Hepatocyte (in vitro differentiated cells): ENCODE measurements around the gene SDHA. TPM values are rescaled to one million over a fixed set of nuclear protein-coding genes. Genes with fewer than 3 reads are reported as not detected.

Experiments used
- DNase-seq: peaks from one replicate; pipeline ENCODE4 v3.0.0-alpha.2; 2016; ENCODE audit warnings: low spot score
- H2AFZ ChIP-seq: fragments of 200-600 bp; sonication (generic); 2 replicates; pipeline ENCODE4 v1.6.0; 2016; ENCODE audit warnings: antibody characterized with exemption, mild to moderate bottlenecking
- H3K27ac ChIP-seq: fragments of 200-600 bp; sonication (generic); 2 replicates; pipeline ENCODE4 v1.5.1; 2016; ENCODE audit warnings: mild to moderate bottlenecking
- H3K27me3 ChIP-seq: fragments of 200-600 bp; sonication (generic); 2 replicates; pipeline ENCODE4 v1.6.1; 2016
- H3K36me3 ChIP-seq: fragments of 200-600 bp; sonication (generic); replicated peaks from 2 replicates; pipeline ENCODE4 v1.5.1; 2016; ENCODE audit warnings: low read depth; ENCODE audit not compliant: insufficient read depth
- H3K4me1 ChIP-seq: fragments of 200-600 bp; sonication (generic); 2 replicates; pipeline ENCODE4 v1.5.1; 2016; ENCODE audit warnings: mild to moderate bottlenecking, moderate library complexity; ENCODE audit not compliant: insufficient read depth
- H3K4me2 ChIP-seq: fragments of 200-600 bp; sonication (generic); 2 replicates; pipeline ENCODE4 v1.6.0; 2016
- H3K4me3 ChIP-seq: fragments of 200-600 bp; sonication (generic); 2 replicates; pipeline ENCODE4 v1.5.1; 2016; ENCODE audit warnings: mild to moderate bottlenecking
- H3K79me2 ChIP-seq: fragments of 200-600 bp; sonication (generic); 2 replicates; pipeline ENCODE4 v1.6.0; 2017; ENCODE audit warnings: mild to moderate bottlenecking
- H3K9me2 ChIP-seq: fragments of 200-600 bp; sonication (generic); replicated peaks from 2 replicates; pipeline ENCODE4 v1.6.0; 2017; ENCODE audit warnings: mild to moderate bottlenecking; ENCODE audit not compliant: insufficient read depth
- H3K9me3 ChIP-seq: fragments of 200-600 bp; sonication (generic); 2 replicates; pipeline ENCODE4 v1.5.1; 2016; ENCODE audit warnings: low read depth, mild to moderate bottlenecking
- H4K20me1 ChIP-seq: fragments of 200-600 bp; sonication (generic); 2 replicates; pipeline ENCODE4 v1.6.0; 2016; ENCODE audit warnings: mild to moderate bottlenecking; ENCODE audit not compliant: insufficient read depth, poor library complexity, severe bottlenecking
- EZH2 ChIP-seq: fragments of 200-600 bp; sonication (generic); IDR thresholded peaks from 2 replicates; pipeline ENCODE4 v1.6.1; 2016; ENCODE audit warnings: antibody characterized with exemption, mild to moderate bottlenecking, borderline replicate concordance
- EZH2phosphoT487 ChIP-seq: fragments of 200-600 bp; sonication (generic); IDR thresholded peaks from one replicate; pipeline ENCODE4 v1.6.1; 2018; ENCODE audit warnings: antibody characterized with exemption, mild to moderate bottlenecking, low read depth, moderate library complexity; ENCODE audit not compliant: unreplicated experiment, severe bottlenecking
- WGBS: methylation state at CpG from one replicate; pipeline ENCODE4 v1.1.6; 2016; ENCODE audit warnings: low lambda C conversion rate; ENCODE audit errors: missing lambda C conversion rate; 5-methylcytosine and 5-hydroxymethylcytosine counted together
- polyA plus RNA-seq: library from polyadenylated mRNA; unstranded; fragments of >200 nt; fragmentation: Nextera tagmentation; extraction: Ambion mirVana; gene quantifications from 2 replicates; pipeline ENCODE4 v1.2.1, GENCODE V29; 2016
- total RNA-seq: library from RNA; depleted of rRNA; stranded (reverse); fragments of >200 nt; gene quantifications from 2 replicates; pipeline ENCODE4 v1.2.3, GENCODE V29; 2014
- TF ChIP-seq, protein P1 (sequence below): fragments of 200-600 bp; sonication (generic); IDR thresholded peaks from 2 replicates; pipeline ENCODE4 v1.5.1; 2016; ENCODE audit warnings: antibody characterized with exemption, mild to moderate bottlenecking; ENCODE audit not compliant: poor library complexity

SDHA gene
- total and polyA plus RNA-seq, 2 experiments from 2014 or later = 102 to 159 TPM

DNA sequence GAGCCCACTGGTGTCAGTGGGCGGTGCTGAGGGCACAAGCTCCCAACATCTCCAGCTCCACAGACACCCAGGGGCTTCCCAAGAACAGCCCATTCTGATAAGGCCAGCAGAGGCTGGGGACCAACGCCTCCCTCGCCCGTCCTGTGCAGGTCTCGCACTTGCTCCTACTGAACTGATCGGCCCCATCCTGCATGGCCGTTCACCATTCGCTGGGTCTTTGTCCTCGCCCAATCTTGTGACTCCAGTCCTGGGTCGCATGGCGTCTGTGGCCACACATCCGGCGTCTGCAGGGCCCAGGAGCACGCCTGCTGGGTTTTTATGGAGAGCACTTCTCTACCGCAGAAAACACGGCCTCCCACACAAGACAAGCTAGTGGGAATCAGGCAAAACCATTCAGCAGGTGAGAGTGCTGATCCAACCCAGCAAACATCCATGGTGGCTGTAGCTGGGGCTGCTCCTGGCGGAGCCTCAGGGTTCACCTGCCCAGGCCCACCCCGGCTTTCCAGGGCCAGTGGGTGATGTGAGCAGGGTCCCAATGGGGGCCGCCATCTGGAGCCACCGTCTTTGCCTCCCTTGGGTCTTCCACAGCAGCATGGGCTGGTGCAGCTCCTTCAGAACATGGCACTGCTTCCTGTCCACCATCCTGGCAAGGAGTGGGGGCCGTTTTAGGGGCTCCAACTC is 19.5 kb upstream of the SDHA start:
- Histone ChIP-seq H2AFZ (no peak overlapping the region), H3K27ac (no peak overlapping the region), H3K9me3 (no peaks in the 10 kb centered on the region), H3K36me3 (no peaks in the 10 kb centered on the region), H3K27me3 (no peaks in the 10 kb centered on the region), H4K20me1 (no peaks in the 10 kb centered on the region), H3K79me2 (no peaks in the 10 kb centered on the region), H3K9me2 (no peaks in the 10 kb centered on the region), H3K4me2 (no peak overlapping the region), H3K4me1 (no peaks in the 10 kb centered on the region), H3K4me3 (no peak overlapping the region)
- 99% methylated on average over 21 of the region's 21 CpGs for whole genome bisulfite sequencing
- TF ChIP-seq, protein P1, sequence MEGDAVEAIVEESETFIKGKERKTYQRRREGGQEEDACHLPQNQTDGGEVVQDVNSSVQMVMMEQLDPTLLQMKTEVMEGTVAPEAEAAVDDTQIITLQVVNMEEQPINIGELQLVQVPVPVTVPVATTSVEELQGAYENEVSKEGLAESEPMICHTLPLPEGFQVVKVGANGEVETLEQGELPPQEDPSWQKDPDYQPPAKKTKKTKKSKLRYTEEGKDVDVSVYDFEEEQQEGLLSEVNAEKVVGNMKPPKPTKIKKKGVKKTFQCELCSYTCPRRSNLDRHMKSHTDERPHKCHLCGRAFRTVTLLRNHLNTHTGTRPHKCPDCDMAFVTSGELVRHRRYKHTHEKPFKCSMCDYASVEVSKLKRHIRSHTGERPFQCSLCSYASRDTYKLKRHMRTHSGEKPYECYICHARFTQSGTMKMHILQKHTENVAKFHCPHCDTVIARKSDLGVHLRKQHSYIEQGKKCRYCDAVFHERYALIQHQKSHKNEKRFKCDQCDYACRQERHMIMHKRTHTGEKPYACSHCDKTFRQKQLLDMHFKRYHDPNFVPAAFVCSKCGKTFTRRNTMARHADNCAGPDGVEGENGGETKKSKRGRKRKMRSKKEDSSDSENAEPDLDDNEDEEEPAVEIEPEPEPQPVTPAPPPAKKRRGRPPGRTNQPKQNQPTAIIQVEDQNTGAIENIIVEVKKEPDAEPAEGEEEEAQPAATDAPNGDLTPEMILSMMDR = no peak
- TF ChIP-seq EZH2phosphoT487 (no peak), EZH2 (no peak)
- DNase-seq = no peak

GRCh38 chr5:199197-199949 is 18.7 kb upstream of the SDHA start:
- Histone ChIP-seq H3K27ac (no peak overlapping the region), H2AFZ (no peak overlapping the region), H3K79me2 (peaks cover 3% of the 10 kb centered on the region), H3K36me3 (no peaks in the 10 kb centered on the region), H3K27me3 (no peaks in the 10 kb centered on the region), H3K4me1 (no peaks in the 10 kb centered on the region), H3K4me2 (no peak overlapping the region), H3K9me2 (no peaks in the 10 kb centered on the region), H4K20me1 (no peaks in the 10 kb centered on the region), H3K4me3 (no peak overlapping the region), H3K9me3 (no peaks in the 10 kb centered on the region)
- TF ChIP-seq, protein P1 = no peak
- TF ChIP-seq EZH2phosphoT487 (no peak), EZH2 (no peak)
- 100% methylated on average over 13 of the region's 16 CpGs for WGBS
- DNase-seq = no peak

DNA sequence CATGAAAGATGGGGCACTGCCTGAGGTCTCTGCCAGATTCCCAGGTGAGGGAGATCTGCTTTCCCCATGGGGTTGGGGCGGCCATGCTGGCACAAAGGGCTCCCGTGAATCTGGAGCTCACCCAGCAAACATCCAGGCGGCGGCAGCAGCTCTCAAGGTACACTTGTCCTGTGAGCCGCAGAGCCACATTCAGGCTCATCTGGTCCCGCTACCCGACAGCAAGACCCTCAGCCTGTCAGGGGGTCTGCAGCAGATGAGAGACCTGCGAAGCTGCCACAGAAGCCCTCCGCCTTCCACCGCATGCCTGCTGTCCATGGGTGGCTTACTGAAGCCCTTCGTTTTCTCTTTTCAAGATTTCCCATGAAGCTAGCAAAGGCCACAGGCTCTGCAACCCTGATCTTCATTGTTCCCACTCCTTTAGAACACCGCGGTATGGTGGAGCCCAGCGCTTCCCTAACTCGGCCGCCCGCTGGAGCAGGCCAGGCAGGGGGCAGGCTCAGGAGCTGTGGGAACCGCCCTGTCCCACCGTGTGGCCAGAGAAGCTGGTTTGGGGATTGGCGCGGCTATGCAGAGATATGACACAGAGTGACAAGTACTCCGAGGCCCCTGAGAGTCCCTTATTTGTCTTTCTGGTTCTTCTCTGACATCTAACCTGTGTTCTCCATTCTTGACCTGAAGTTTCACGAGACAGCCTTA is 18.0 kb upstream of the SDHA start:
- Histone ChIP-seq H4K20me1 (no peaks in the 10 kb centered on the region), H3K9me2 (no peaks in the 10 kb centered on the region), H3K4me1 (no peaks in the 10 kb centered on the region), H3K27ac (no peak overlapping the region), H3K36me3 (no peaks in the 10 kb centered on the region), H3K4me2 (no peak overlapping the region), H3K79me2 (peaks cover 7% of the 10 kb centered on the region), H3K4me3 (no peak overlapping the region), H3K27me3 (no peaks in the 10 kb centered on the region), H3K9me3 (no peaks in the 10 kb centered on the region), H2AFZ (no peak overlapping the region)
- WGBS = 91% methylated on average over 23 of the region's 23 CpGs
- no peak for DNase-seq
- TF ChIP-seq EZH2phosphoT487 = no peak
- TF ChIP-seq, protein P1 = no peak
- TF ChIP-seq EZH2 = no peak
